PC-9 (cell line): Measurements from ENCODE around the gene BPTF. TPM values are rescaled to one million over a fixed set of nuclear protein-coding genes. Genes with fewer than 3 reads are reported as not detected.
"Not testable (repeated sequence)": the region's sequence is repeated elsewhere in the genome, so short reads cannot be mapped to it uniquely, and the experiment has no call there.

ENCODE experiments used
- BruUV-seq: library from RNA; stranded (reverse); fragments of 400-500 nt; replicated peaks from 2 replicates; lab custom pipeline; 2021; lab: Mats Ljungman, UMichigan
- CTCF ChIA-PET: fragments of 300-600 bp; sonication (Branson Sonifier 250); formaldehyde crosslinking; loops from one replicate; lab custom pipeline; 2022; ENCODE audit warnings: antibody characterized with exemption; lab: Charles Lee
- POLR2A ChIA-PET: fragments of 300-600 bp; sonication (Branson Sonifier 250); formaldehyde crosslinking; loops from one replicate; lab custom pipeline; 2022; ENCODE audit warnings: antibody characterized with exemption; ENCODE audit not compliant: unreplicated experiment; lab: Charles Lee
- DNase-seq, 2 experiments: peaks; one replicate each; pipeline versions ENCODE4 v3.0.0 to v3.0.0-alpha.2; 2015 to 2022; ENCODE audit warnings: mixed read lengths in 1 of 2
- H2AFZ ChIP-seq: fragments of 200-600 bp; sonication (generic); 2 replicates; pipeline ENCODE4 v1.8.1; 2017; ENCODE audit warnings: antibody characterized with exemption
- H3F3A ChIP-seq: fragments of 200-600 bp; sonication (generic); 2 replicates; pipeline ENCODE4 v1.8.1; 2017; ENCODE audit warnings: antibody characterized with exemption, mild to moderate bottlenecking, low read depth; ENCODE audit not compliant: insufficient read depth
- H3K27ac ChIP-seq: fragments of 200-600 bp; sonication (generic); 2 replicates; pipeline ENCODE4 v1.6.1; 2016; ENCODE audit warnings: mixed run types
- H3K27me3 ChIP-seq: fragments of 200-600 bp; sonication (generic); 2 replicates; pipeline ENCODE4 v1.6.1; 2016; ENCODE audit warnings: low read depth, mixed run types; ENCODE audit not compliant: insufficient read depth
- H3K36me3 ChIP-seq: fragments of 200-600 bp; sonication (generic); 2 replicates; pipeline ENCODE4 v1.6.1; 2016; ENCODE audit warnings: low read depth, mixed run types
- H3K4me1 ChIP-seq: fragments of 200-600 bp; sonication (generic); replicated peaks from 2 replicates; pipeline ENCODE4 v1.6.1; 2016; ENCODE audit warnings: mixed run types; ENCODE audit not compliant: insufficient read depth
- H3K4me2 ChIP-seq: fragments of 200-600 bp; sonication (generic); 2 replicates; pipeline ENCODE4 v1.6.1; 2017; ENCODE audit warnings: mixed run types
- H3K4me3 ChIP-seq: fragments of 200-600 bp; sonication (generic); 2 replicates; pipeline ENCODE4 v1.6.1; 2016; ENCODE audit warnings: mixed run types
- H3K79me2 ChIP-seq: fragments of 200-600 bp; sonication (generic); 2 replicates; pipeline ENCODE4 v1.6.1; 2017; ENCODE audit warnings: low read depth, mixed run types
- H3K9me2 ChIP-seq: fragments of 200-600 bp; sonication (generic); 2 replicates; pipeline ENCODE4 v1.8.1; 2017; ENCODE audit warnings: mild to moderate bottlenecking; ENCODE audit not compliant: insufficient read depth
- H3K9me3 ChIP-seq: fragments of 200-600 bp; sonication (generic); 2 replicates; pipeline ENCODE4 v1.8.1; 2016; ENCODE audit warnings: low read depth; ENCODE audit not compliant: insufficient read depth
- H4K20me1 ChIP-seq: fragments of 200-600 bp; sonication (generic); 2 replicates; pipeline ENCODE4 v1.8.1; 2017; ENCODE audit not compliant: insufficient read depth
- CTCF ChIP-seq: fragments of 200-600 bp; sonication (generic); conservative IDR thresholded peaks from 2 replicates; pipeline ENCODE4 v1.6.1; 2017; ENCODE audit warnings: mixed run types, antibody characterized with exemption, mild to moderate bottlenecking, moderate library complexity
- EZH2 ChIP-seq: fragments of 200-600 bp; sonication (generic); IDR thresholded peaks from 2 replicates; pipeline ENCODE4 v1.8.0; 2017; ENCODE audit warnings: antibody characterized with exemption, low read depth
- intact Hi-C: fragments of 100-400 bp; cut with micrococcal nuclease; formaldehyde crosslinking; loops from one replicate; pipeline ENCODE4 v1.10.0; 2022; ENCODE audit not compliant: unreplicated experiment
- total RNA-seq: library from RNA; stranded (reverse); gene quantifications from 2 replicates; pipeline ENCODE4 v1.2.3, GENCODE V29; 2021

The BPTF gene
- total RNA-seq, 1 experiment from 2014 or later = 95.6 TPM

GRCh38 chr17:67821871-67822367, 3.4 kb upstream of the BPTF start:
- ChIA-PET POLR2A (no interaction called here), CTCF (no interaction called here)
- no peak overlapping the region for H3K4me2 ChIP-seq
- H3K9me2 ChIP-seq = no peaks in the 10 kb centered on the region
- no peaks in the 10 kb centered on the region for H3F3A ChIP-seq
- no peak overlapping the region for H3K4me3 ChIP-seq
- no peak for DNase-seq
- intact Hi-C loops = no loop called here
- no peaks in the 10 kb centered on the region for H4K20me1 ChIP-seq
- H3K27me3 ChIP-seq = no peaks in the 10 kb centered on the region
- BruUV-seq = no TSS peak
- no peaks in the 10 kb centered on the region for H3K36me3 ChIP-seq
- H3K4me1 ChIP-seq = 0 out of 2 replicates have a peak, but pooled peaks cover 1% of the 10 kb centered on the region
- H3K79me2 ChIP-seq = peaks cover 8% of the 10 kb centered on the region
- no peak for TF ChIP-seq EZH2
- no peak for TF ChIP-seq CTCF
- no peak overlapping the region for H3K27ac ChIP-seq
- no peaks in the 10 kb centered on the region for H3K9me3 ChIP-seq
- no peak overlapping the region for H2AFZ ChIP-seq

- POLR2A ChIA-PET, H4K20me1 ChIP-seq, H3K36me3 ChIP-seq, BruUV-seq, H3K27me3 ChIP-seq, H3K9me3 ChIP-seq, H3F3A ChIP-seq, H3K9me2 ChIP-seq, H3K4me1 ChIP-seq, intact Hi-C loops: not testable (repeated sequence)
- H3K4me2 ChIP-seq = peak overlapping the region; percentile 94
- H2AFZ ChIP-seq = peak overlapping the region; percentile 66; the same call in 1 of the 2 replicates
- peak in 1 of 2 experiments; percentile 51 for DNase-seq
- CTCF ChIA-PET = interaction anchor here (0.6 kb wide), 5 partner anchors 18 to 633 kb away, joined by 3 to 8 read pairs (median 3); no protein-coding TSS in a partner anchor
- H3K4me3 ChIP-seq = peak overlapping the region; percentile 74
- 0 out of 2 replicates have a peak overlapping the region, but pooled peaks have one; percentile 26 for H3K27ac ChIP-seq
- peaks cover 48% of the 10 kb centered on the region for H3K79me2 ChIP-seq
These were observed 611 bp downstream of the BPTF start for GRCh38 chr17:67825627-67826601.

- intact Hi-C loops = no loop called here
- H2AFZ ChIP-seq = no peak overlapping the region
- no TSS peak for BruUV-seq
- ChIA-PET POLR2A (interaction anchor here (0.7 kb wide), 1 partner anchor 464 kb away, joined by 7 read pairs; no protein-coding TSS in a partner anchor), CTCF (no interaction called here)
- H3K79me2 ChIP-seq = peaks cover 83% of the 10 kb centered on the region
- H3K9me3 ChIP-seq = no peaks in the 10 kb centered on the region
- no peaks in the 10 kb centered on the region; the same call in 1 of the 2 replicates for H3F3A ChIP-seq
- H3K4me3 ChIP-seq = no peak overlapping the region
- peaks cover 9% of the 10 kb centered on the region; the same call in 1 of the 2 replicates for H3K4me1 ChIP-seq
- H3K36me3 ChIP-seq = no peaks in the 10 kb centered on the region
- H3K9me2 ChIP-seq = no peaks in the 10 kb centered on the region
- DNase-seq = no peak
- TF ChIP-seq EZH2 = no peak
- TF ChIP-seq CTCF = no peak
- peak overlapping the region; percentile 8 for H3K4me2 ChIP-seq
- H3K27ac ChIP-seq = no peak overlapping the region
- H4K20me1 ChIP-seq = peaks cover 24% of the 10 kb centered on the region
- no peaks in the 10 kb centered on the region for H3K27me3 ChIP-seq
These were observed 4.0 kb downstream of the BPTF start for GRCh38 chr17:67829331-67829730.
